SKM-1 (cell line): ENCODE results near the gene PRICKLE2.
A peak's percentile ranks its signal among the peaks of the same experiment; 100 is the strongest.

Source experiments
- DNase-seq: peaks from one replicate; lab custom pipeline; 2025; ENCODE audit not compliant: unreplicated experiment; lab: John Stamatoyannopoulos, UW

PRICKLE2 gene

DNA sequence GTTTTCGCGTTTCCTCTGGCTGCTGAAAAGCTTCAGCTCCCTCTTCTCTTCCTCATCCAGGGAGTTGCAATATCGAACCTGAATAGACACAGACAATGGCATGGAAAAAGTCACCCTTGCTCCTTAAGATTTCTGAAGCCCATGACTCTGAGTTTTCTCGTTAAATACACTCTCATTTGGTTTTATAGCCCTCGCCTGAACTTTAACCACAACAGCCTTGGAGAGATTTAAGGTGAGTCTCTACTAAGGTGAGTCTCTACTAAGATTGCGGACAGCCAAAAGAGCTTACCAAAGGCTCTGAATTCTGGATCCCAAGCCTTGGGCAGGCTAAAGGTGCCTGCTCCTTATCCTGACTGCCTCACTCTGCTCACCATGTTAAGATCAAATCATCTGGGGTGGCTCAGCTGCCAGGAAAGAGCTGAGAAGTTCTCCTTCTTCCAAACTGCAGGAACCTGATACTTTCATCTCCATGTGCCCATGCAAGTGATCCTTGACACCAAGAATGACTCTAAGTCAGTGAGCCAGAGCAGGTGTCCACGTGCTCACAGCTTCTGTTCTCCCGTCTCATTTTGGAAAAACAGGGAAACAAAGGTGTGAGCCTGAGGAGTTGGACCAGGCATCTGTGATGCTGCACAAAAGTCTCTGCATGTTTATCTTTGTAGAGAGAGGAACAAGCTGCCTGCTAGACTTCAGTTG, 65.1 kb downstream of the PRICKLE2 start:
- no peak for DNase-seq

GRCh38 chr3:64158334-64158733, 66.9 kb downstream of the PRICKLE2 start:
- no peak for DNase-seq

DNA sequence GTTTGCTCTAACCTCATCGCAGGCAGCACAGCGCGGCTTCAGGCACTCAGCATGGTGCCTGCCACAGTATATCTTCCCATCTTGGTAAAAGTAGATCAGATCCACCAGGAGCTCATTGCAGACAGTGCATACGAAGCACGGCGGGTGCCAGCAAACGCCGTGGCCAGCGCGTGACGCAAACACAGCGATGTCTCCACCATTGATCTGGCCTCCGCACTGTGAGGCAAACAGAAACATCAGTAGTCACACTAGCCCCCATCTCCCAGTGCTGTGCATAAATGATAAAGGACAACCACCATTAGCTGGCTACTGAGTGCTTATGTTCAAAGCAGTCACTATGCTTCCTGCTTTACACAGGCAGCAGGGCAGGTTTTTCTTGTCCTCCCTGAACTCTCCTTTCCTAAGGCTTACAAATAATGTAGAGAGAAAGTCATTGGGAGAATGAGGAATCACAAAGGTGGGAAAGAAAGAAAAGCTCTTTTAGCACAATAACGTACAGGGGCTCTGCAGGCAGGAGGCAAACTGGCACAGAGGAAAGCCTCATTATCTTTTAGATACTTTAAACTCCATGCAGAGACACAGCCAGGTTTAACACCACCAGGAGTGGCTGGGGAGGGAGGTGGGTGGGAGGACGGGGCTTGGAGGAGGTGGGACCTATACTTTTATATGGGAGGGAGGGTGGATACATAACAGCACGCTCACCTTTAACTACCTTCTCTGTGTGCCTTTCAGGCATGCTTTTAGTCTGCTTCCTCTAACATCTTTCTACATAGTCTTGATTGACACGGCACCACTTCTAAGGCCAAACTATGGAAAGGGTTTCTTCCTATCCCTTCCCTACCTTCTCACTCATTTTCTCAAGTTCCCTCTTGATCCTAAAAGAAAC, 67.9 kb downstream of the PRICKLE2 start:
- no peak for DNase-seq

DNA sequence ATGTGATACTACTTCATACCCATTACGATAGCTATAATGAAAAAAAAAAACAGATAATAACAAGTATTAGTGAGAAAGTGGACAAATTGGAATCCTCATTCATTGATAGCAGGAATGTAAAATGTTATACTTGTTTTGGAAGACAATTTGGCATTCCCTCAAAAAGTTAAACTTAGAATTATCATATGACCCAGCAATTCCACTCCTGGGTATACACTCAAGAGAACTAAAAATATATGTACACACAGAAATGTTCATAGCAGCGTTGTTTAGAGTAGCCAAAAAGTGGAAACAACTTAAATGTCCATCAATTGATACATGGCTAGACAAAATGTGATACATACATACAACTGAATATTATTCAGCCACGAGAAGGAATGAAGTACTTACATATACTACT, 69.9 kb downstream of the PRICKLE2 start:
- no peak for DNase-seq

- no peak for DNase-seq
Measured at GRCh38 chr3:64152676-64153466, 72.4 kb downstream of the PRICKLE2 start.

DNA sequence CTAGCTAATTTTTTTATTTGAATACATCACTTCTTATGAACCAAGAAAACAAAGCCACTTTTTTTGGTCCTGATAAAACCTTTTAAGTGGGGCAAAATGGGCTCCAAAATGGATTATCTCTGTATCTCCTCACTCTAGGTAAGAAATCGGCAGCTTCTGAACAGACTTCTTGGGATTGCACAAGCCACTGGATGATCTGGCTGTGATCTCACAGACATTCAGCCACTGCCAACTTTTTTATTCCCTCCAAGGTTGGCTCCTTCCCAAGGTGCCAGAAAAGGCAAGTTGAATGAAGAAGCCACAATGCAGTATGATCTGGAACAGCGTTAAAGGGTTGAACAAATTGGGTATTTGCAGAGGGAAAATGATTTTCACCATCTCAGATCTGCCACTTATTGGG, 73.2 kb downstream of the PRICKLE2 start:
- no peak for DNase-seq

GRCh38 chr3:64151342-64151871, 73.9 kb downstream of the PRICKLE2 start:
- DNase-seq, result peak; percentile 16

DNA sequence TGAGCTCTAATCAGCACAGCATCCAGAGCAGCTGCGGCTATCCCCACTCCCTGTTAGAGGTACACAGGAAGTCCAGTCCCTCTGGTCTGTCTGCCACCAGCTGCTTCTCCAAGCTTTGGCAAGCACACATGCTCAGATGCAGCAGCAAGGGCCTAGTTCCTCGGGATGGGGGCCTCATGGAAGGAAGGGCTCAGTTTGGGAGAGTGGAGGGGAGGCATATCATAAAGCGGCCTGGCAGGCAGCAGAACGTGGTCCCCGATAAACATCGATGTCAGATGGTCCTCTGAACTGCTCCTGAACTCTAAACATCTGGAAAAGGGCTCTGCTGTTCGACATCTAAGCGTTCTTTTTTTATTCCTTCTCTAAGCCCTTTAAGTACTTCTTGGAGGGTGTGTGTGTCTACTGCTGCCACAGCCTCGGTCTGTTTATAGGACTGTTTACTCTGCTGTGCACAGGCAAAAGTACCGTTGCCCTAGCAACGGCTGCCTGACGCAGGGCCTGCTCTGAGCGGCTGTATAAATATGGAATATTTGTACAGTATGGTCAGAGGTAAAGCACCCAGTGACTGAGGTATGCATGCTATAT, 74.6 kb downstream of the PRICKLE2 start:
- DNase-seq, result no peak

DNA sequence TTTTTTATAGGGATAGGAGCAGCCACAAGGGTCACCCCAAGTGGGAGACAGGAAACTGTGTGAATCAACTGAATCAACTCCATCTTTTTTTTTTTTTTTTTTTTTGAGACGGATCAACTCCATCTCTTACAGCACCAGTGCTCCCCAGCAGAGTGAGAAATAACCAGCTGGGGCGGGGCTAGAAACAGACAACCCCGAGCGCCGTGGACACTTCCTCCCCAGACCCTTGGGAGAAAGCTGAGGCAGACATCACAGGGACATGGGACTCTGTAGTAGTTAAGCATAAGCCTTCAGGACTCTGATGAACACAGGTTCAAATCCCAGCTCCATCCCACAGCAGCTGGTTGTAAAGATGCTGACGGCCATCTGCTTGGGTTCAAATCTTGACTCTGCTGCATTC, 75.4 kb downstream of the PRICKLE2 start:
- DNase-seq, result no peak

- no peak for DNase-seq
Measured at GRCh38 chr3:64148955-64149653, 76.2 kb downstream of the PRICKLE2 start.

DNA sequence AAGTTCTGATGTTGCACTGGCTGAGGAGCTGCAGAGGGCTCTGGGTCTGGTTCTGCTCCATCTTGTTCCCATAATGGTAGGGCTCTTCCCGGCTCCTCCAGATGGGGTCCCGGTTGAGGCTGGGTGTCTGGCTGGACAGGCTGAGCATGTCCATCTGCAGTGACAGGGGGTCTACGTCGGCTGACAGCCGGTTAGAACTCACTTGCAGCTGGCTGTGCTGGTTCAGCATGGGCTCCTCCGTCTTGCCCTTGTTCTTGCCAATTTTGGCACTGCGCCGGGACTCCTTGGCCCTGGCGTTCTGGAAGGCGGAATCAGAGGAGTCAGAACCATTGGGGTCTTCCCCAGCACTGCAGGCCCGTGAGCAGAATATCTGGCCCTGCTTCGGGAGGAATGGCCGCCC, 78.1 kb downstream of the PRICKLE2 start:
- no peak for DNase-seq

DNA sequence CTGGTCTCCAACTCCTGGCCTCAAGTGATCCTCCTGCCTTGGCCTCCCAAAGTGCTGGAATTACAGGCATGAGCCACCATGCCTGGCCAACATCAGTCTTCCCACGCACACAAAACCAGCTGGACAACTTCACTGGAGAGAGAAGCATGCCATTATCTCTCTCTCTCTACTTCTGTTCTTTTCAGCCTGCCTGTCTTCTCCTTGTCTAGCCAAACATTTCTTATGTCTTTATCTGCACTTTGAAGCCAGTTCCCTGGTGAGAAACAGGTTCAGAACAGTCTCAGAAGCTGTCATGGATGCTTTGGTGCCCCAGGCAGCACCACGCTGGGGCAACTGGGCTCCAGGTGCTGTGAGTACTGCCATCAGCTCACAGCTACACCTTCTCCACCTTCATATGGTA, 79.8 kb downstream of the PRICKLE2 start:
- DNase-seq, result no peak

- no peak for DNase-seq
Measured at GRCh38 chr3:64144241-64144900, 80.9 kb downstream of the PRICKLE2 start.

DNA sequence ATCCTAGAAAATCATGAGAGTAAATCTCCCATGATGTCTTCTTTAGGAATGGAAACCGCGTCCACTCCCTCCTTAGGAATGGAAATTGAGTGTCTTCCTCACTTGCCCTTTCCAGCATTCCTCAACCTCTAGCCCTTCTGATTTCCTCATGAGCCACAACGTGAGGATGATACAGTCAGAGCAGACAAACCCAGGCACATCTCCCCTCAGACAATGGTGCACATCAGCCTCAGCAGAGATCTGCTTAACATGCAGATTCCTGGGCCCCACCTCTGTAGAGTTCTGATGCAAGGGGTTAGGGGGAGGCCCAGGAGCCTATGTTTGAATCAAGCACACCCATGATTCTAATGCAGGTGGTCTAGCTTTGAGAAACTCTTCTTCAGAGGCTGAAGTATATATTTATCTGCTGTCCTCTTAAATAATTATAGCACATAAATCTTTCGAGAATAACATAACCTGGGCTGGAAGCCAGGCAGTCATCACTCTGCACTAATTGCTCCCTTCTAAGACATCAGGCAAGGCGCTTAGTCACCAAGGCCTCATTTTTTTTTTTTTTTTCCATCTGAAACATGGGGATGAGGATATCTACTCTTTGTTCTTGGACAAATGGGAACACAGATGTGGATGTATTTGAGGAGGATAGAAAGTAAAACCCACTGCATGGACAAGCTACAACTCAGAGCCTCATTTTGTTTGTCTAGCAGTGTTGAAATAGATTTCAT, 81.7 kb downstream of the PRICKLE2 start:
- DNase-seq, result no peak

DNA sequence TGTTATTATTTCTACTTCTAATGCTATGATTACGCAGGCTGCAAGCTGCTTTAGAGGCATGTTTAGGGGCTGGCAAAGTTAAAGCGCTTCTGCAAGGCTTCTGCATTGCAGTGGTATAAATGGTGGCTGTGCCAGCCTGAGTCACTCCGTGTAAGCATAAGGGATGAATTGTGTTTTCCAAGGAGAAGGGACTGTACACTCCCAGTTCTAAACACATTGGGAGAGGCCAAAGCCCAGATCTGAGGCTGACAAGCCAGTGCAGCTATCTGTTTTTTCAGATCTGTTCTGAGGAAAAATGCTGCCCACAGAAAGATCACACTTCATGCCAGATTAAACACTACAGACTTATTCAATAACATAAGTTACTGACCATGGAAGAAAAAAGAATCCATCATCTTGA, 83.8 kb downstream of the PRICKLE2 start:
- DNase-seq, result no peak

DNA sequence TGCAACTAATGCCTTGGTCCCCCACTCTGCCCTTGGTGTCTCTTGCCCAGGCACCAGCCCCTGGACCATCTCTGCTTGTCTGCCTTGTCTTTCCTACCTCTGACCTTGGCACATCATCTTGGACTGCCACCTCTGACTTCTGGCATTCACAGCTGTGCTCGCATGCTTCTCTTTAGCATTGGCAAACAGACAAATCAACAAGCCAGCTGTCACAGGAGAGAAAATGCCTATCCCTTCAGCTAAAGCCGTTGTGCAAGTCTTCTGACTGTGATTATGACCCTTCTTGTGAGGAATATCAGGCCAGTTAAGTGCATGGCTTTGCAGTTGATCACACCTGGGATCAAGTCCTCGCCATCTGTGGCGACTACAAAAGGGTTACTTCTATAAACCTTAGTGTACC, 84.6 kb downstream of the PRICKLE2 start:
- DNase-seq, result no peak

- DNase-seq, result no peak
Measured at GRCh38 chr3:64138656-64139375, 86.5 kb downstream of the PRICKLE2 start.

DNA sequence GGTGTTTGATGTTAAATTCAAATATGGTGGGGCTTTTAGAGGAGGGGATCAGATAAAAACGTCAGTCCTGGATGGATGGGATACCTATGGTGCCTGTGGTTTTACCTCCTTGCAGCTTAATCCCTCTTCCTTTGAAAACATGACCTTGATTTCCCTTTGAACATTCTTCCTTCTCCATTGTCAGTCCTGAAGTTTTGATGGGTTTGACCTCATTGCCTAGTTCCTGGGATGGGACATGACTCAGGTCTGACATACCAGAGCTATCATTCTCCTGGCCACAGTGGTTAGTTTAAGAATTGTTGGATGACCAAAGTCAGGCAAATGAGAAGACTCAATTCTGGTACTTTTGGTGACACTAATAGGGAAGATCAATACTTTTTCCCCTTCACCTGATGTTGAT, 87.2 kb downstream of the PRICKLE2 start:
- DNase-seq, result no peak

GRCh38 chr3:64134882-64135281, 90.4 kb downstream of the PRICKLE2 start:
- DNase-seq, result no peak
